GOT3 (cell line): Measurements from ENCODE around the gene RAB25.
"Not testable (repeated sequence)": the region's sequence is repeated elsewhere in the genome, so short reads cannot be mapped to it uniquely, and the experiment has no call there.

ENCODE experiments used
- DNase-seq: peaks from one replicate; lab custom pipeline; 2025; ENCODE audit warnings: mixed read lengths; lab: John Stamatoyannopoulos, UW

RAB25 gene

DNA sequence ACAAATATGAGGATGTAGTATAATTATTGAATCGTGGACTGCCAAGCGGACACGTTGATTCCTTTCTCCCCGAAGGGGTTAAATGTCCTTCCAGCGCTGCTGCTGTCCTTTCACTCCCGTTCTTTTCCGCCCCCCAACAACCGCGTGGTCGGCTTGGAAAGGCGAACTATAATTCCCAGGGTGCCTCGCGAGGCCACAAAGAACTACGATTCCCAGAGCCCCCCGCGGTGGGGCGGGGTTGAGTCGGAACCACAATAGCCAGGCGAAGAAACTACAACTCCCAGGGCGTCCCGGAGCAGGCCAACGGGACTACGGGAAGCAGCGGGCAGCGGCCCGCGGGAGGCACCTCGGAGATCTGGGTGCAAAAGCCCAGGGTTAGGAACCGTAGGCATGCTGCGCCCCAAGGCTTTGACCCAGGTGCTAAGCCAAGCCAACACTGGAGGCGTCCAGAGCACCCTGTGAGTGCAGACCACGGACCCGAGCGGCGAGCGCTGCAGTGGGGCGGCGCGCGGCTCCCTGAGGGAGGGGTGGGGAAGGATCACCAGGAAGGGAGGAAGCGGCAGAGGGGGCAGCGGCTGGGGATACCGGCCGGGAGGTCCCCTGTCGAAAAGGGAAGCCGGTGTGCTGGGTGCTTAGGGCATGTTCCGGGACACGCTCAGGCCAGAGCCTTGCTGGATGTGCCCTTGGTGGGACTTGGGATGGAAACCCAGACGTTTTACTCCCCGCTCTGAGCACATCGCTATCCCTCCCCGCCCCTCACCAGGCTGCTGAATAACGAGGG lies 6.3 kb upstream of the RAB25 start, which contains the start of gene LAMTOR2:
Gene LAMTOR2 (plus strand): TSS at position 283 of the 781 bp plus-strand sequence. CDS start 108 bp downstream, at position 391.
- DNase-seq, result peak; percentile 90

GRCh38 chr1:156055281-156056048 lies 5.5 kb upstream of the RAB25 start:
- no peak for DNase-seq

- DNase-seq, result no peak
These were observed 4.6 kb upstream of the RAB25 start for GRCh38 chr1:156056326-156056849.

- no peak for DNase-seq
These were observed 1.2 kb downstream of the RAB25 start for GRCh38 chr1:156062189-156062588.

- no peak for DNase-seq
These were observed 3.0 kb downstream of the RAB25 start for GRCh38 chr1:156063997-156064285.

DNA sequence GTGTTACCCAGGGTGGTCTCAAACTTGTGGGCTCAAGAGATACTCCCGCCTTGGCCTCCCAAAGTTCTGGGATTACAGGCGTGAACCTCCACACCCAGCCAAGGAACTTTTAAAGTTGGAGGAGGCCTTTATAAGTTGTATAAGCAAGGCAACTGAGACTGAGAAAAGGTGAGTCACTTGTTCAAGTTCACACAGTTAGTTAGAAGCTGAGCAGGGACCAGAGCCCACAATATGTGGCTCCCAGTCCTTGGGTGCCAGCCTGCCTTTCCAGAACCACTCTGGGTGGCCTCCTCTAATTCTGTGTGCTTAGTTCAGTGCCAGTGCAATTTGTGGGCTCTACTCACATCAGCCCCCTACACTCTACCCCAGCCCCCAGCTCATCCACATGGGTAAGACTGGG lies 3.7 kb downstream of the RAB25 start:
- no peak for DNase-seq

GRCh38 chr1:156065212-156065611 lies 4.3 kb downstream of the RAB25 start:
- DNase-seq, result no peak

DNA sequence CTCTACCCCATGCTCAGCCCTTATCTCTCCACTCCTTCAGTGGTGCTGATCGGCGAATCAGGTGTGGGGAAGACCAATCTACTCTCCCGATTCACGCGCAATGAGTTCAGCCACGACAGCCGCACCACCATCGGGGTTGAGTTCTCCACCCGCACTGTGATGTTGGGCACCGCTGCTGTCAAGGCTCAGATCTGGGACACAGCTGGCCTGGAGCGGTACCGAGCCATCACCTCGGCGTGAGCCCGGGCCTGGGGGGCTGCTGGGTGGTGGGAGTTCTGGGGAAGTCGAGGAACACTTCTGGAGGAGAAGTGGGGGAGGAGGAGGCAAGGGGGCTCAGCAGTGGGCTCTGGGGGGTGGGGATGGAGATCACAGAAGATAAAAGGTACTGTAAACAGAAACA lies 4.9 kb downstream of the RAB25 start:
- no peak for DNase-seq

- DNase-seq, result no peak
These were observed 6.3 kb downstream of the RAB25 start for GRCh38 chr1:156067262-156067661.

DNA sequence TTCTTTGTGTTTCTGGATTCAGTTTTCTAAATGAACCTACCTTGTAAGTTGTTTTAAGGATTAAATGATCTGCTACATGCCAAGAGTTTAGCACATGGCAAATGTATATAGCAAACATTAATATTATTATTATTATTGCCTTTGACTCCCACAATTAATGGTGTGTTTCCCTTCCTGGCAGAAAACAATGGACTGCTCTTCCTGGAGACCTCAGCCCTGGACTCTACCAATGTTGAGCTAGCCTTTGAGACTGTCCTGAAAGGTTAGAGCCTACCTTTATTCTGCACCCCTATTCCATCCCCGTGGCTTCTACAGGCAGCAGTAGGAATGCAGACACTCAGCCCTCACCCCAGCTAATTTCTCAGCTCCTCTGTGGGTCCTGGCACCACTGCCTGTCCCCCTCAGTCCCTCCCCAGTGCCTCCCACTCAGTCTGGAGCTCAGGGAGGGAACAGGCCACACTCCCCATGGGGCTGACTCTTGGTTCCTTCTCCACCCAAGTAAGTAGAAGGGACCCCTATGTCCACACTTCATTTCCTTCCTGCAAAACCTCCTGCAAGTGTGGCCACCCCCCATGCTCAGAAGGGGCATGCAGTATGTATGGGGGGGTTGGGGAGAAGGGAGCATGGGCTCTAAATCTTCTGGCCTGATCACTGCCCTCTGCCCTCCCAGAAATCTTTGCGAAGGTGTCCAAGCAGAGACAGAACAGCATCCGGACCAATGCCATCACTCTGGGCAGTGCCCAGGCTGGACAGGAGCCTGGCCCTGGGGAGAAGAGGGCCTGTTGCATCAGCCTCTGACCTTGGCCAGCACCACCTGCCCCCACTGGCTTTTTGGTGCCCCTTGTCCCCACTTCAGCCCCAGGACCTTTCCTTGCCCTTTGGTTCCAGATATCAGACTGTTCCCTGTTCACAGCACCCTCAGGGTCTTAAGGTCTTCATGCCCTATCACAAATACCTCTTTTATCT lies 8.8 kb downstream of the RAB25 start:
- no peak for DNase-seq

DNA sequence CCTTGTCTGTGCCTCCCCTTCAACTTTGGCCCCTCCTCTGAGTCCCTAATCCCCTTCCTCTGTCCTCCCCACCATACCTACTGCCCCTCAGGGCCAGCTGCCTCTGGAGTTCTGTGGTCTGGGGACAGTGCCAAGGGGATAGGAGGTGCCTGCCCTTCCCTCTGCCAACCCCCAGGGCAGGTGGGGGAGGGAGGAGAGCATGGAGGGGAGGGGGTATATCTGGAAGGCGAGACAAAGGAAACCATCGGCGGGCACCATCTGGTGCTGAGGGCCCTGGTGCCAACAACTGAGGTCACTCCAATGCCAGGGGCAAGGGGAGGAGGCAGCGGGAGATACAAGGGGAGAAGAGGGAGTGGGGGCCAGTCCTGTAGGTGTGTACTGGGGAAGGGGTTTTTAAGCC lies 9.6 kb downstream of the RAB25 start:
- DNase-seq, result no peak

GRCh38 chr1:156071332-156071816 lies 10.4 kb downstream of the RAB25 start:
- DNase-seq, result not testable (repeated sequence)

GRCh38 chr1:156072251-156072650 lies 11.3 kb downstream of the RAB25 start:
- no peak for DNase-seq

GRCh38 chr1:156073110-156073687 lies 12.2 kb downstream of the RAB25 start:
- no peak for DNase-seq

- no peak for DNase-seq
These were observed 12.8 kb downstream of the RAB25 start for GRCh38 chr1:156073740-156074139.

DNA sequence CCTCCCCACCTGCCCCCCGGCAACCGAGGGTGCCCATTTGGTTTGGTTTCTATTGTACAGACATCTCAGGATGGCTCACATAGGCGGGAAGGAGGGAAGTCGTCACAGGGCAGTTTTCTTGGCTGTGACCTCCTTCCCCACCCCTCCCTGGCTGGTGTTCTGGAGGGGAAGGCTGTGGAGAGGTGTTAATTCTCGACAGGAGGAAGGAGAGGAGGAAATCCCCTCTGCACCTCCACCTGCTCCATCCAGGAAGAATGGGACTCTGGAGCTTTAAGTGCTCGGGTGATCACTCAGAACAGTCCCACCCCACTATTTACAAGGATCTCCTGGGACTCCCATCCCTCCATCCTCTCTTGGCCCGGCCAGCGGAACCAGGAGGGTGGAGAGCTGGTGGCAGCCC lies 13.7 kb downstream of the RAB25 start:
- no peak for DNase-seq

- no peak for DNase-seq
These were observed 14.2 kb downstream of the RAB25 start for GRCh38 chr1:156075162-156075561.

GRCh38 chr1:156075775-156076204 lies 14.8 kb downstream of the RAB25 start:
- no peak for DNase-seq

DNA sequence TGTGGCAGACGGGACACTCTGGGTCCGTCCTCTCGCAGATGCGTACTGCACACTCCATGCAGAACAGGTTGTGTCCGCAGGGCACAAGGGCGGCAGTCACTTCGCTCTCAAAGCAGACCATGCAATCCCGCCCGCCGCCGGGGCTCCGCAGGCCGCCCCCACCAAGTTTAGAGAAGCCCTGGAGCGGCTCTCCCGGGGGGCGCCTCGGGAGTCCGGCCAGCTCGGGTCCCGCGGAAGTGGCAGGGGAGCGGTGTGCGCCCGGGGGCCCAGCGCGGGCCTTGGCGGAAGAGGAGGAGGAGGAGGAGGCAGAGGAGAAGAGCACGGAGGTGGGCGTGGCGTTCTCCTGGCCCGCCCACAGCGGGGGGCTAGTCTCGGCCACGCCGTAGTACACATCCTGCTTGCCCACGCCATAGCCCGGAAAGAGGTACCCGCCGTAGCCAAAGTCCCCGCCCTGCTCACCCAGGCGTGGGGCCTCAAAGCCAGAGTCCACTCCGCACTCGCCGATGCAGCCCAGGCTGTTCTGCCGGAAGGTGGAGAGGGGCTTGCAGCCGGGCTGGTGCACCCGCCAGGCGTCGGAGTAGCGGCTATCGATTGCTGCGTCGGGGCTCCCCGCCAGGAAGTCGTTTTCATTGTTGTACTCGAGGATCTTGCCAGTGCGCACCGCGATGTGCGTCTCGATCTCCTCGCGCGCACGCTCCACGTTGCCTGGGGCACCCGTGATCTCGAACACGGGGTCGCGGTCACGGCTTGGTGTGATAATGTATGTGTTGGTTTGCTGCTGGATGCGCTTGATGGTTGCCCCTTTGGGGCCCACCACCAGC lies 15.9 kb downstream of the RAB25 start:
- DNase-seq, result no peak

- DNase-seq, result no peak
These were observed 16.4 kb downstream of the RAB25 start for GRCh38 chr1:156077430-156077760.

DNA sequence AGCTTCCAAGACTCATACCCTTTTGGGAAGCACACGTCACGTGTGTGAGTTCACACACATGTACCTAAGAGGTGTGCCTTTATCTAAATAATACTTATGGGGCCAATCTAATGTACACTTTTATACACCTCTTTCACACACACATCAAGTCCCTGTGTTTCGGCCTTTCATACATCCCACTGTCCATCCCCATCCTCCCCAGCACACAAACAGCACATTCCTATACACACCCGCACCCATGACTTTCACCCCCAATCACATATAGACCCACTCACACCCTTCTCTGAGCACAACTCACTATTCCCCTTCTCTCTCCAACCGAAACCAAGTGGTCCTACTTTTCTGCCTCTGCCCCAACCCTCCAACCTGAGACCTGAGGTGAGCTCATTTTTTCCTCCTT lies 17.8 kb downstream of the RAB25 start:
- no peak for DNase-seq
